Transverse colon (tissue), 4 donors: ENCODE data around the gene TCAIM.

ENCODE experiments used
- EP300 ChIP-seq: sonication (generic); formaldehyde crosslinking; IDR thresholded peaks from one replicate; pipeline ENCODE4 v1.6.1; 2017; ENCODE audit warnings: antibody characterized with exemption, low read depth
- POLR2A ChIP-seq: fragments of 450-650 bp; IDR thresholded peaks from one replicate; pipeline ENCODE4 v1.6.1; 2016; ENCODE audit warnings: antibody characterized with exemption, mild to moderate bottlenecking, moderate library complexity
- POLR2AphosphoS5 ChIP-seq, 3 donors: sonication (generic); formaldehyde crosslinking; IDR thresholded peaks; one replicate each; pipeline ENCODE4 v1.6.1; 2016; ENCODE audit warnings: antibody characterized with exemption in 3 of 3
- TF ChIP-seq, protein P1 (sequence below), 5 experiments: fragments of 200-600 bp in 3 of 5; fragments of 450-650 bp in 2 of 5; sonication (generic) in 3 of 5; IDR thresholded peaks; 1 replicate in 2 of 5; 2 replicates in 3 of 5; pipeline ENCODE4 v1.5.1; 2016 to 2017; ENCODE audit warnings: antibody characterized with exemption in 5 of 5, inconsistent platforms in 3 of 5, mild to moderate bottlenecking in 2 of 5, moderate library complexity in 1 of 5

DNA sequence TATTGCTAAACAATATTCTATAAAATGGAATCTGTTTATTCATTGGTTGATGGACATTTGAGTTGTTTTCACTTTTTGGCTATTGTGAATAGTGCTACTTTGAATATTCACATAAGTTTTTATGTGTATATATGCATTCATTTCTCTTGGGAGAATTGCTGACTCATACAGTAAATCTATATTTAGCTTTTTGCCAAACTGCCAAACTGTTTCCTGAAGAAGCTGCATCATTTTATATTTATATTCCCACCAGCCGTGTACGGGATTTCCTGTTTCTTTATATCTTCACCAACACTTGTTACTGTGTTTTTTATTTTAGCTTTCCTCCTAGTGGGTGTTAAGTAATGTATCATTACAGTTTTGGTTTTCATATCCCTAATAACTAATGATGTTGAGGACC, 12.5 kb upstream of the TCAIM start:
- TF ChIP-seq, protein P1, sequence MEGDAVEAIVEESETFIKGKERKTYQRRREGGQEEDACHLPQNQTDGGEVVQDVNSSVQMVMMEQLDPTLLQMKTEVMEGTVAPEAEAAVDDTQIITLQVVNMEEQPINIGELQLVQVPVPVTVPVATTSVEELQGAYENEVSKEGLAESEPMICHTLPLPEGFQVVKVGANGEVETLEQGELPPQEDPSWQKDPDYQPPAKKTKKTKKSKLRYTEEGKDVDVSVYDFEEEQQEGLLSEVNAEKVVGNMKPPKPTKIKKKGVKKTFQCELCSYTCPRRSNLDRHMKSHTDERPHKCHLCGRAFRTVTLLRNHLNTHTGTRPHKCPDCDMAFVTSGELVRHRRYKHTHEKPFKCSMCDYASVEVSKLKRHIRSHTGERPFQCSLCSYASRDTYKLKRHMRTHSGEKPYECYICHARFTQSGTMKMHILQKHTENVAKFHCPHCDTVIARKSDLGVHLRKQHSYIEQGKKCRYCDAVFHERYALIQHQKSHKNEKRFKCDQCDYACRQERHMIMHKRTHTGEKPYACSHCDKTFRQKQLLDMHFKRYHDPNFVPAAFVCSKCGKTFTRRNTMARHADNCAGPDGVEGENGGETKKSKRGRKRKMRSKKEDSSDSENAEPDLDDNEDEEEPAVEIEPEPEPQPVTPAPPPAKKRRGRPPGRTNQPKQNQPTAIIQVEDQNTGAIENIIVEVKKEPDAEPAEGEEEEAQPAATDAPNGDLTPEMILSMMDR (IDR thresholded peaks at IDR 0.05), result no peak
- TF ChIP-seq POLR2A (no peak), EP300 (no peak), POLR2AphosphoS5 (IDR thresholded peaks at IDR 0.05) (no peak)
